ENCODE data around the gene CNTNAP2.

GRCh38 chr7:146713205-146713604, 596.6 kb downstream of the CNTNAP2 start:
- TF ChIP-seq ELF4 (CRISPR knock-in tag; IDR thresholded peaks at IDR 0.05) (no peak), NFYB (IDR thresholded peaks at IDR 0.05; ENCODE audit: extremely low read depth, insufficient read length) (no peak), RBFOX2 (IDR thresholded peaks at IDR 0.05; ENCODE audit: low read depth, low read length) (no peak)
